ENCODE results near the gene PPP1R12B.

GRCh38 chr1:202603435-202603834 lies 254.9 kb downstream of the PPP1R12B start:
- no peak for TF ChIP-seq CTCF (IDR thresholded peaks at IDR 0.05; ENCODE audit: extremely low read depth in 1 of 2, insufficient read depth in 1 of 2, low read depth in 1 of 2, low read length in 2 of 2)
- TF ChIP-seq POLR2A (IDR thresholded peaks at IDR 0.05; ENCODE audit: low read depth, low read length), result no peak
- TF ChIP-seq JUN (IDR thresholded peaks at IDR 0.05; ENCODE audit: borderline replicate concordance, insufficient read depth, insufficient read length, low read depth), result no peak
- no peak for TF ChIP-seq POLR2AphosphoS5 (IDR thresholded peaks at IDR 0.05; ENCODE audit: insufficient read depth, low read depth, low read length)
- TF ChIP-seq EZH2 (IDR thresholded peaks at IDR 0.05; ENCODE audit: borderline replicate concordance, low read depth, low read length, severe bottlenecking), result no peak
- TF ChIP-seq MYC (IDR thresholded peaks at IDR 0.05; ENCODE audit: low read depth, low read length), result no peak
- TF ChIP-seq, protein P1, sequence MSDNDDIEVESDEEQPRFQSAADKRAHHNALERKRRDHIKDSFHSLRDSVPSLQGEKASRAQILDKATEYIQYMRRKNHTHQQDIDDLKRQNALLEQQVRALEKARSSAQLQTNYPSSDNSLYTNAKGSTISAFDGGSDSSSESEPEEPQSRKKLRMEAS (IDR thresholded peaks at IDR 0.05; ENCODE audit: insufficient read depth, insufficient read length), result no peak
- no peak for TF ChIP-seq GATA2 (IDR thresholded peaks at IDR 0.05; ENCODE audit: insufficient read depth, insufficient read length, low read depth, low read length)
